Endothelial cell of umbilical vein (primary cell): Measurements from ENCODE around the gene SLC1A7. TPM values are rescaled to one million over a fixed set of nuclear protein-coding genes. Genes with fewer than 3 reads are reported as not detected.

Experiments
- BruUV-seq: library from RNA; stranded (reverse); fragments of 400-500 nt; replicated peaks from 2 replicates; lab custom pipeline; 2021; lab: Mats Ljungman, UMichigan
- CTCF ChIA-PET: fragments of 300-600, 350-600 bp; sonication (Branson Sonifier 250); formaldehyde crosslinking; loops from one replicate; lab custom pipeline; 2021; ENCODE audit warnings: antibody characterized with exemption, inconsistent platforms; lab: Charles Lee
- POLR2A ChIA-PET: fragments of 300-600, 350-600 bp; sonication (Branson Sonifier 250); formaldehyde crosslinking; loops from one replicate; lab custom pipeline; 2021; ENCODE audit warnings: antibody characterized with exemption, inconsistent platforms; lab: Charles Lee
- DNase-seq: peaks from one replicate; pipeline ENCODE4 v3.0.0-alpha.2; 2011; ENCODE audit warnings: low read depth, low spot score
- FAIRE-seq: peaks from 2 replicates; lab custom pipeline; 2011; peaks lifted over from hg19 to GRCh38; lab: Jason Lieb, UNC
- H2AFZ ChIP-seq: 2 replicates; pipeline ENCODE4 v1.6.0; 2012; ENCODE audit warnings: low read depth, low read length, control low read depth, inconsistent platforms
- H3K27ac ChIP-seq: 2 replicates; pipeline ENCODE4 v1.5.1; 2011; ENCODE audit warnings: low read depth, mild to moderate bottlenecking, control low read depth, low read length, moderate library complexity; ENCODE audit not compliant: insufficient read depth
- H3K27me3 ChIP-seq, 2 experiments: 2 replicates each; pipeline versions ENCODE4 v1.6.0 to v1.6.1; 2011; ENCODE audit warnings: low read length in 2 of 2, mixed read lengths in 1 of 2; ENCODE audit not compliant: control insufficient read depth in 2 of 2, insufficient read depth in 2 of 2
- H3K36me3 ChIP-seq, 2 experiments: 2 replicates in 1 of 2; 3 replicates in 1 of 2; pipeline ENCODE4 v1.5.1; 2011; ENCODE audit warnings: low read length in 2 of 2, mild to moderate bottlenecking in 1 of 2, moderate library complexity in 1 of 2; ENCODE audit not compliant: control insufficient read depth in 2 of 2, insufficient read depth in 2 of 2; ENCODE audit errors: extremely low read depth in 1 of 2
- H3K4me1 ChIP-seq: 3 replicates; pipeline ENCODE4 v1.5.1; 2011; ENCODE audit warnings: mild to moderate bottlenecking, low read length; ENCODE audit not compliant: control insufficient read depth, insufficient read depth; ENCODE audit errors: extremely low read depth
- H3K4me2 ChIP-seq: 2 replicates; pipeline ENCODE4 v1.6.1; 2011; ENCODE audit warnings: low read length, control low read depth, mixed read lengths; ENCODE audit not compliant: insufficient read depth
- H3K4me3 ChIP-seq, 3 experiments: fragments of 200-600 bp in 1 of 3; sonication (generic), shearing (Covaris generic) in 1 of 3; replicated peaks in 1 of 3; 2 replicates each; pipeline ENCODE4 v1.5.1; 2011 to 2016; ENCODE audit warnings: control low read depth in 3 of 3, low read length in 3 of 3, mild to moderate bottlenecking in 2 of 3, inconsistent platforms in 1 of 3, low read depth in 1 of 3, moderate library complexity in 1 of 3; ENCODE audit not compliant: insufficient read depth in 1 of 3
- H3K79me2 ChIP-seq: 2 replicates; pipeline ENCODE4 v1.6.0; 2012; ENCODE audit warnings: low read length, inconsistent platforms; ENCODE audit not compliant: control insufficient read depth, insufficient read depth
- H3K9ac ChIP-seq: replicated peaks from 2 replicates; pipeline ENCODE3; 2011; ENCODE audit warnings: low read length, control low read depth; ENCODE audit not compliant: insufficient read depth; ENCODE audit errors: extremely low read depth
- H3K9me1 ChIP-seq: replicated peaks from 3 replicates; pipeline ENCODE4 v1.6.0; 2011; ENCODE audit warnings: mild to moderate bottlenecking, low read length; ENCODE audit not compliant: control insufficient read depth, insufficient read depth; ENCODE audit errors: extremely low read depth
- H3K9me3 ChIP-seq: replicated peaks from 2 replicates; pipeline ENCODE4 v1.5.1; 2012; ENCODE audit warnings: low read length, inconsistent platforms; ENCODE audit not compliant: control insufficient read depth, insufficient read depth
- H4K20me1 ChIP-seq: replicated peaks from 2 replicates; pipeline ENCODE3; 2011; ENCODE audit warnings: mild to moderate bottlenecking, low read length; ENCODE audit not compliant: control insufficient read depth, insufficient read depth; ENCODE audit errors: extremely low read depth
- EZH2 ChIP-seq: IDR thresholded peaks from 2 replicates; pipeline ENCODE4 v1.6.1; 2012; ENCODE audit warnings: borderline replicate concordance, low read depth, mild to moderate bottlenecking, moderate library complexity, low read length, inconsistent platforms; ENCODE audit not compliant: severe bottlenecking
- FOS ChIP-seq: IDR thresholded peaks from 2 replicates; pipeline ENCODE4 v1.6.1; 2011; ENCODE audit warnings: mild to moderate bottlenecking, low read length, moderate library complexity, borderline replicate concordance; ENCODE audit not compliant: insufficient read depth
- GATA2 ChIP-seq: IDR thresholded peaks from 2 replicates; pipeline ENCODE4 v1.7.0; 2011; ENCODE audit warnings: low read depth, mild to moderate bottlenecking, moderate library complexity, mixed read lengths, low read length; ENCODE audit not compliant: insufficient read length, insufficient read depth
- JUN ChIP-seq: IDR thresholded peaks from 2 replicates; pipeline ENCODE4 v1.6.1; 2011; ENCODE audit warnings: borderline replicate concordance, low read depth; ENCODE audit not compliant: insufficient read length, insufficient read depth
- POLR2AphosphoS5 ChIP-seq: IDR thresholded peaks from 2 replicates; pipeline ENCODE4 v1.6.1; 2012; ENCODE audit warnings: low read depth, mild to moderate bottlenecking, control low read depth, low read length, moderate library complexity; ENCODE audit not compliant: insufficient read depth
- dilution Hi-C: fragments of 300-500 bp; cut with MboI; formaldehyde crosslinking; loops from one replicate; pipeline ENCODE4 v1.15.0; 2019; ENCODE audit warnings: low sequenced_read_pairs; ENCODE audit not compliant: extremely low pct_ligation_motif_present
- intact Hi-C: fragments of 100-400 bp; cut with micrococcal nuclease; formaldehyde crosslinking; loops from one replicate; pipeline ENCODE4 v1.10.0; 2022
- polyA plus RNA-seq, 4 experiments: library from polyadenylated mRNA; depleted of rRNA in 3 of 4; stranded (reverse) in 3 of 4; unstranded in 1 of 4; fragments of >200 nt; gene quantifications; 2 replicates each; pipeline versions ENCODE4 v1.2.1 to v1.2.3, GENCODE V29; 2011 to 2012; ENCODE audit warnings: missing spikeins in 1 of 4
- total RNA-seq: library from RNA; stranded (reverse); gene quantifications from 2 replicates; pipeline ENCODE4 v1.2.3, GENCODE V29; 2021
- TF ChIP-seq, protein P1 (sequence below), 2 donors: IDR thresholded peaks; 1 replicate in 1 of 2; 2 replicates in 1 of 2; pipeline ENCODE4 v1.5.1; 2011; ENCODE audit warnings: low read length in 2 of 2, mild to moderate bottlenecking in 2 of 2, moderate library complexity in 2 of 2, control low read depth in 1 of 2, inconsistent platforms in 1 of 2, low read depth in 1 of 2; ENCODE audit not compliant: insufficient read depth in 1 of 2; ENCODE audit errors: extremely low read depth in 1 of 2
- TF ChIP-seq, protein P2 (sequence below): IDR thresholded peaks from 2 replicates; pipeline ENCODE4 v1.6.1; 2011; ENCODE audit not compliant: insufficient read depth, insufficient read length

SLC1A7 gene
- total and polyA plus RNA-seq, 2 donors (not counting 3 experiments of a cell fraction or from before 2014, with no cell fraction given) = not detected

DNA sequence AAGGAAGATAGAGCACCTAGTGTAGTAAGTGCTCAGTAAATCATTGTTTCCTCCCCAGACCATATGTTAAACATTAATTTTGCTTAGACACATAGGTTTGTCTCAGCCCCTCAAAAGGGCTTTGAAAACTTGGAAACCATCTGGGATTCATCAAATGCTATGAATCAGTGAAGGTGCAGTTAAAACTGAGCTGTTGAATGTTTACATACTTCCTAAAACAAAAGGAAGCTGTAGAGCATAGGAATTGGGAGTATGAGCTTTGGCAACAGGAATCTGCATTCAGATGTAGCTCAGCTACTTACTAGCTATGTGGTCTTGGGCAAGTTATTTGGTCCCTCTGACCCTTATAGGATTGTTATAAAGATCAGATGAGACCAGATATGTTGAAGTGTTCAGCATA, 99.2 kb downstream of the SLC1A7 start:
- Histone ChIP-seq H3K9me3 (no peaks in the 10 kb centered on the region), H2AFZ (no peak overlapping the region), H3K4me3 (no peak overlapping the region), H3K9ac (no peak overlapping the region), H3K27me3 (no peaks in the 10 kb centered on the region), H3K9me1 (no peaks in the 10 kb centered on the region), H3K27ac (no peak overlapping the region), H3K4me2 (no peak overlapping the region), H3K4me1 (peaks cover 22% of the 10 kb centered on the region), H3K79me2 (no peaks in the 10 kb centered on the region), H4K20me1 (no peaks in the 10 kb centered on the region), H3K36me3 (peaks cover 5 to 11% of the 10 kb centered on the region in 2 experiments)
- TF ChIP-seq JUN (no peak), FOS (no peak), GATA2 (no peak), EZH2 (no peak), POLR2AphosphoS5 (no peak)
- TF ChIP-seq, protein P1, sequence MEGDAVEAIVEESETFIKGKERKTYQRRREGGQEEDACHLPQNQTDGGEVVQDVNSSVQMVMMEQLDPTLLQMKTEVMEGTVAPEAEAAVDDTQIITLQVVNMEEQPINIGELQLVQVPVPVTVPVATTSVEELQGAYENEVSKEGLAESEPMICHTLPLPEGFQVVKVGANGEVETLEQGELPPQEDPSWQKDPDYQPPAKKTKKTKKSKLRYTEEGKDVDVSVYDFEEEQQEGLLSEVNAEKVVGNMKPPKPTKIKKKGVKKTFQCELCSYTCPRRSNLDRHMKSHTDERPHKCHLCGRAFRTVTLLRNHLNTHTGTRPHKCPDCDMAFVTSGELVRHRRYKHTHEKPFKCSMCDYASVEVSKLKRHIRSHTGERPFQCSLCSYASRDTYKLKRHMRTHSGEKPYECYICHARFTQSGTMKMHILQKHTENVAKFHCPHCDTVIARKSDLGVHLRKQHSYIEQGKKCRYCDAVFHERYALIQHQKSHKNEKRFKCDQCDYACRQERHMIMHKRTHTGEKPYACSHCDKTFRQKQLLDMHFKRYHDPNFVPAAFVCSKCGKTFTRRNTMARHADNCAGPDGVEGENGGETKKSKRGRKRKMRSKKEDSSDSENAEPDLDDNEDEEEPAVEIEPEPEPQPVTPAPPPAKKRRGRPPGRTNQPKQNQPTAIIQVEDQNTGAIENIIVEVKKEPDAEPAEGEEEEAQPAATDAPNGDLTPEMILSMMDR (IDR thresholded peaks at IDR 0.05; ENCODE audit: extremely low read depth in 1 of 2, insufficient read depth in 1 of 2, low read depth in 1 of 2, low read length in 2 of 2) = no peak
- TF ChIP-seq, protein P2, sequence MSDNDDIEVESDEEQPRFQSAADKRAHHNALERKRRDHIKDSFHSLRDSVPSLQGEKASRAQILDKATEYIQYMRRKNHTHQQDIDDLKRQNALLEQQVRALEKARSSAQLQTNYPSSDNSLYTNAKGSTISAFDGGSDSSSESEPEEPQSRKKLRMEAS = no peak
- DNase-seq = no peak
- dilution Hi-C loops = no loop called here
- no TSS peak for BruUV-seq
- no peak for FAIRE-seq
- POLR2A ChIA-PET = no interaction called here
- intact Hi-C loops = no loop called here
- CTCF ChIA-PET = interaction anchor here (1.2 to 2.8 kb wide), 3 partner anchors 8 to 89 kb away, joined by 3 to 10 read pairs (median 4); no protein-coding TSS in a partner anchor
